Subcutaneous adipose tissue (tissue), 4 donors: Measurements from ENCODE around the gene CXCL14. TPM values are rescaled to one million over a fixed set of nuclear protein-coding genes. Genes with fewer than 3 reads are reported as not detected.

ENCODE experiments used
- total RNA-seq, 4 donors: library from RNA; depleted of rRNA; stranded (reverse); fragments of >200 nt; gene quantifications; one replicate each; pipeline ENCODE4 v1.1.0, GENCODE V29; 2016
- TF ChIP-seq, protein P1 (sequence below): fragments of 450-650 bp; IDR thresholded peaks from one replicate; pipeline ENCODE4 v1.5.1; 2016; ENCODE audit warnings: low read depth, mild to moderate bottlenecking, control low read depth, antibody characterized with exemption, moderate library complexity

CXCL14 gene
- total RNA-seq, 4 donors from 2014 or later, result 76.2 to 302 (median 136) TPM

DNA sequence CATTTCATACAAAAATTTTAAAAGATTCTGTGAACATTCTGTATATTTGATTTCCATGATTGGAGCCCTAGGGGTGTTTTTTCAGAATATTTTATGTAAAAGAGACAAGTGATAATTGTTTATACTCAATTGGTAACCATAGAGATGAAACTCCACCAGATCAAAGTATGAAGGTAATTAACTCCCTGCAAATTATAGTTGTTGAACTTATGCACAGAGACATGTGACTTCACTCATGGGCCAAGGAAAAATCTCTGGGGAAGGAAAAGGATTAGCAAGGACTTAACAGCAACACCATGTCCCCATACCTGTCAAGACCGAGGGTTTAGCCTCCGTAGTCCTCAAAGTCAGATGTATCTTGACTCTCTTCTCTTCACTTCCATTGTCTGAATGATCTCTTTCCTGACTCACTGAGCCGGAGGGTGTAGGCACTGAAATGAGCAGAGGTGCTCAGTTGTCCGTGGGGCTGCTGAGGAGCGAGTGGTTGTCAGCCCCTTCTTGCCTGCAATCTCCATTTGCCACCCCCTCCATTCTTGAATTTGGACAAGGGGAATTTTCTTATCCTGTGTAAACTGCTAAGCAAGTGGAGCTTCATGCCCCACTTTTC lies 17.5 kb upstream of the CXCL14 start:
- TF ChIP-seq, protein P1, sequence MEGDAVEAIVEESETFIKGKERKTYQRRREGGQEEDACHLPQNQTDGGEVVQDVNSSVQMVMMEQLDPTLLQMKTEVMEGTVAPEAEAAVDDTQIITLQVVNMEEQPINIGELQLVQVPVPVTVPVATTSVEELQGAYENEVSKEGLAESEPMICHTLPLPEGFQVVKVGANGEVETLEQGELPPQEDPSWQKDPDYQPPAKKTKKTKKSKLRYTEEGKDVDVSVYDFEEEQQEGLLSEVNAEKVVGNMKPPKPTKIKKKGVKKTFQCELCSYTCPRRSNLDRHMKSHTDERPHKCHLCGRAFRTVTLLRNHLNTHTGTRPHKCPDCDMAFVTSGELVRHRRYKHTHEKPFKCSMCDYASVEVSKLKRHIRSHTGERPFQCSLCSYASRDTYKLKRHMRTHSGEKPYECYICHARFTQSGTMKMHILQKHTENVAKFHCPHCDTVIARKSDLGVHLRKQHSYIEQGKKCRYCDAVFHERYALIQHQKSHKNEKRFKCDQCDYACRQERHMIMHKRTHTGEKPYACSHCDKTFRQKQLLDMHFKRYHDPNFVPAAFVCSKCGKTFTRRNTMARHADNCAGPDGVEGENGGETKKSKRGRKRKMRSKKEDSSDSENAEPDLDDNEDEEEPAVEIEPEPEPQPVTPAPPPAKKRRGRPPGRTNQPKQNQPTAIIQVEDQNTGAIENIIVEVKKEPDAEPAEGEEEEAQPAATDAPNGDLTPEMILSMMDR, result no peak

DNA sequence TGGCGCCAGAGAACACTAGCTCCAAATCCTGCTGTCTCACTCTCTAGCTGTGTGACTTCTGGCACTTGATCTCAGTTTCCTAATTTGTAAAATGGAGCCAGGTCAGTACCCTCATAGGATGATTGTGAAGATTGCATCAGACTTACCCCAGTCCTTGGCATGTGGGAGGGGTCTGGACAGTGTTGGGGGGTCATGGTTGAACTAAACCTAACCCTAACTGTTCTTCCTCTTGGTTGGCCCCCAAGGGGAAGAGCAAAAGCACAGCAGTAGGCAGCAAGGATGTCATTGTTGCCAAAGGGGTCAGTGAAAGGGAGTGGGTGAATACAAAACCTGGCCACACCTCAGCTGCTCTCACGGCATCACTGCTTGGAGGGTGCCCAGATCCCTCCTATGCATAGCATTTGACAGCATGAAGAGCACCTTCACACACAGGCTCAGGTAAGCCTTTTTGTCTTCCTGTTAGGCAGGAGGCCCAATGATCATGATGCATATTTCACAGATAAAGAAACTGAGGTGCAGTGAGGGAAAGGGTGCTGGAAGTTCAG lies 15.7 kb upstream of the CXCL14 start:
- TF ChIP-seq, protein P1, result no peak

DNA sequence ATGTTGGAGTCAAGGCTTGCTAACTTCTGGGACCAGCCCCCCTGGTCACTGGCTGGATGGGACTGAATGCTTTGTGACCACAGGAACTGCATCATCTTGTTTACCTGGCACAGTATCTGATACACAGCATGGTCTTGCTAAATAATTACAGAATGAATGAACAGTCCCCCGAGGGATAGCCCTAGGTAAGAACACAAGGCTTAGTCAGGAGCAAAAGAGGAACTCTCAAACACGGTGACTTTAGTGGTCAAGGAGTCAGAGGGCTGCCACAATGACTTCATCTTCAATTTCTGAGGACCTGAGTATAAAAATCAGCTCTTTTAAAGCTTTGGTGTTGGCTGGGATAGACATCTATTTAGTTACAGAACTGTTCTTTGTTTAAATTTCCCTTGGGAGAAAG lies 15.1 kb upstream of the CXCL14 start:
- TF ChIP-seq, protein P1, result no peak

DNA sequence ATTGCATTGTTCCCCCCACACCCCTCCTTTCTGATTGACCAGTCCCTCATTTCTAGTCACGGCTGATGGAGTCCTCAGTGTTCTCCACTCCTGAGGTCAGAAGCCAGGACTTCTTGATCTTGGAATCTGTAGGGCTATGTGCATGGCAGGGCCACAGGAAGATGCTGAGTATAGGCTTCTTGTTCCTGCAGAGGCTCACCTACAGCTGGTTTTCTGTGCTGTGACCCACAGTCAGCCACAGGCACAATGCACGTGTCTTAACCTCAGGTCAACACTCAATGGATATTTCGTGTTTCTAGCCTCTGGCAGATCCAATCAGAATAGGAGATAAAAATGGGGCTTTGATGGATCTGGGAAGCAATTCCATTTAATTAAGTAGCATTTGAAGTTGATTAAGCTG lies 14.3 kb upstream of the CXCL14 start:
- TF ChIP-seq, protein P1, result no peak

DNA sequence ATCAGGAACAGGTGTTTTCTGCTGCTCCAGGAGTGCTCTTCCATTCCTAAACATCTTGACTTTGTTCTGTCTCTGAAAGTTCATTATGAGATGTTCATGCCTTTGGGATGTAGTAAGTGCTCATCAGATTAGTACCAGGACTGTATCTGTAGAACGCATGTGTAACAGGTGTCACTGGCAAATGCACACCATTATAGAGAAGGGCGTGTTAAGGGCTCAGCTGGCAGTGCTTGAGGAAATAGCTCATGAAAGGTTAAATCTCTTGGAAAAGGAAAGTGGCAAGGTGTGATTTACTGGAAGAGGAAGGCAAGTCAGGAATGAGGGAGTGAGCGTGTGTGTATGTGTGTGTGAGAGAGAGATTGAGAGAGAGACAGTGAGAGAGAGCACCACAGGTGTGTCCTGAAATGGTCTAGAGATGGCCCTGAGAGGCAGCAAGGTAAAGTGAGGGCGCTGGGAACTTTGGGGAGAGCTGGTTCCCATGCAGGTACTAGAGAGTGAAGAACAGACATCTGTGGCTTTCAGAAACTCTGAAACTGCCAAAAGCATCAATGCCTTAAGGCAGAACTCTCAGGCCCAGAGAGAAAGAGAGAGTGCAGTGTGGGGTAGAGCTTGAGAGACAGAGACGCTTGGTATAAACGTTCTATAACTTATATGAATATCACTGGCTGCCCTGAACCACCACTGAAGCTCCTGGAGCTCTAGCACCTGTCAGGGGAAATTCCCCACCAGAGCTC lies 13.7 kb upstream of the CXCL14 start:
- TF ChIP-seq, protein P1, result no peak

DNA sequence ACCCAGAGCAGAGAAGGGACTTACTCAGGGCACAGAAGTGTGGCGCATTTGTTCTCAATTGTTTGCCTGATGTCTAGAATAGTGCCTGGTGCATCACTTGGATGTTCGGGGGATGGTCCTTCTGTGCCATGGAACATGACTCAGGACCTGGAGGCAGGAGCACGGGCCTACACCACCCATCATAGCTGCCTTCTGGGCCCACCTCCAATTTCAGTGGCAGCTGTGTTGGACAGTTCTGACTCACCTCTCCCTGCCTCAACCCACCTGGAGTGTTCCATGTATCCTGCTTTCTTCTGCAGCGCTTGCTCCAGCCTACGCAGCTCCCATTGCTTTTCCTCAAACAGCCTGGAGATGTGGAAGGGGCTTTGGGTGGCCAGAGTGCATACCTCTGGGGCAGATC lies 12.5 kb upstream of the CXCL14 start:
- TF ChIP-seq, protein P1, result no peak

DNA sequence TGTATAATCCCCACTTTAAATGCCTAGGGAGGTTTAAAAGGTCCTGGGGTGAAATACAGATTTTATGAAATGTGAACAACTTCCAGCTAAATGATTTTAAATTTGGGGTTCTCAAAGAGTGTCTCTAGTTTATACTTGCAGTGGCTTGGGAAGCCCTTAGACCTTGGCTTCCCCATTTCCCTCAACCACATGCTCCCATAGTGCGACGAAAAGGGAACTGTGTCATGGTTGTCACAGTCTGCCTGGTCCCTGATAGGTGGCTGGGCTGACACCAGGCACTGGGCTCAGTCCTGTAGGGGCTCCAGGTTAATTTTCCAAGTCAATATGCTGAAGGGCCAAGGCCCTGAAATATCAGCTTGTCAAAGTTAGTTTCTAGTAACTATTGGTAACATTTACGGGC lies 10.4 kb upstream of the CXCL14 start:
- TF ChIP-seq, protein P1, result no peak
